Stimulated activated CD4-positive, alpha-beta T cell treated with anti-CD3 and anti-CD28 coated beads, Interleukin-4, amount 100 ng/mL, for 4 hours (primary cell): Measurements from ENCODE around the gene AMIGO3.
"Not testable (repeated sequence)": the region's sequence is repeated elsewhere in the genome, so short reads cannot be mapped to it uniquely, and the experiment has no call there.

Source experiments
- DNase-seq, 2 experiments: peaks; one replicate each; pipeline ENCODE4 v3.0.0-alpha.2; 2020

The AMIGO3 gene

DNA sequence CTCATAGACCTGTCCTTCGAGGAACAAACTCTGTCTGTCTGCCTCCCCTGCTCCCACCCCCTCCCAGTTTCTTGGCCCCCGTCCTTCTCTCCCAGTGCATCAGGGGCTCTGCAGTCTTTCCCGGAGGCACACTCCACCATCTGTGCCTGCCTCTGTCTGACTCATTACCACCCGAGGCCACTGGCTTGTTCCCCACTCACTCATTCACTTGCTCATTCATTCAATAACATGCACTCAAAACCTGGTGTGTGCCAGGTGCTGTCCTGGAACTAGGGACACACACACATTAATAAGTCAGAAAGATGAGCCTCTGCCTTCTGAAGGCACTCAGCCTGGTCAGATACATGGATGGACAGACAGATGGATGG, 12.4 kb downstream of the AMIGO3 start:
- DNase-seq = no peak

DNA sequence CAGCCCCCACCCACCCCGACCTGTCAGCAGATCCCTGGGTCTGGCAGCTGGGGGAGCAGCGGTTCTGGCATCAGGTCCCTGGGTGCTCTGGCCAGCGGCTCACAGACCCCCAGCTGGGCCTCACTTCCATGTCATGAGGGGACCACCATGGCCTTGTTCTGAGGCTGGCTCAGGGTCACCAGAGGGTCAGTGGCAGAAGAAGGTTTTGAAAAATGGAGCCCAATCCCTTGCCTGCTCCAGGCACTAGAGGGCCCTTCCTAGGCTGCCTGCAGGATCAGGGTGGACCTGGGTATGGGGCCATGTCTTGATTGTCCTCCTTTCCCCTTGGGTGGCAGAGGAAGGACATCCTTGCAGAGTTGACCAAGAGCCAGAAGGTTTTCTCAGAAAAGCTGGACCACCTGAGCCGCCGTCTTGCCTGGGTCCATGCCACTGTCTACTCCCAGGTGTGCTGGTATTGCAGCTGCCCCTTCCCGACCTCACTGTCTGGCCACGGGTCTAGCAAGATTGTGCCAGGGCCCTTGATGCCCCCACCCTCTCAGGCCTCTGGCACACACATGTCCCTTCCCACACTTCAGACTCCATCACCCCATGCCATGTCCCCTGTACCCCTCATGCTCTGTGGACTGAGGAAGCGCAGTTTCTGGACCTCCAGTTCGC, 12.9 kb downstream of the AMIGO3 start:
- no peak for DNase-seq

DNA sequence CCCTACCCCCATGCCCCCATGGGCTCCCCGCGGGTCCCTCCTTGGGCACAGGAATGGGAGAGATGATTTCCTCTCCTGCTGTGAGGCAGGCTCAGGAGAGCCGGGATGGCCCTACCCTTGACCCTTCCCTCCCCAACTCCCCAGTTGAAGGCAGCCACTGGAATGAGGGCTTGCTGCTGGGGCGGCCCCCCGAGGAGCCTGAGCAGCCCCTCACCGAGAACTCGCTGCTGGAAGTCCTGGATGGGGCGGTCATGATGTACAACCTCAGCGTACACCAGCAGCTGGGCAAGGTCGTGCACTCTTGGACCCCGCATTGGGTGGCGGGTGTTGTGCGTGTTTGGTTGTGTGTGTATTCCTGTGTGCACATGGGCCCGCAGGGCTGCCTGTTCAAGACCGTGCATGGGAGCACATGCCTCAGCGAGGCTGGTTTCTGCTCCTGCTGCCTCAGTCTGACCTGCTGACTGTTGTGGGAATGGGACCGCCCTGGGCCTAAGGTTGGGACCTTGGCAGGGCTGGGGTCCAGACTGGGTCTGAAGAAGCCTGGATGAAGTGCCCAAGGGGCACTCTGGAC, 14.0 kb downstream of the AMIGO3 start:
- DNase-seq = no peak

DNA sequence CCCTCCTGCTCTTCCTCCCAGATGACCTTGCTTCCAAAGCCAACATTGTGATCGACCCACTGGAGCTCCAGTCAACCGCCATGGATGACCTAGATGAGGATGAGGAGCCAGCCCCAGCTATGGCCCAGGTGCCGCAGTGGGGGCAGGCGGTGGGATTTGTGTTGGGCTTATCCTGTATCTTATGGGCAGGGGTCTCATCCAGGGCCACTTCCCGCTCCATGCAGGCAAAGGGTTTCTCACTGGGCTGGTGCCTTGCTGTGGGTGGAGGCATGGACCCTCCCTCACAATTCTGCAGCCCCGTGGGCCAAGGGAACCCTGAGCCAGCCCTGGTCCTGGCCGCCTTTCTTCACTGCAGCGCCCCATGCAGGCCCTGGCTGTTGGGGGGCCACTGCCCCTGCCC, 14.9 kb downstream of the AMIGO3 start:
- no peak for DNase-seq

DNA sequence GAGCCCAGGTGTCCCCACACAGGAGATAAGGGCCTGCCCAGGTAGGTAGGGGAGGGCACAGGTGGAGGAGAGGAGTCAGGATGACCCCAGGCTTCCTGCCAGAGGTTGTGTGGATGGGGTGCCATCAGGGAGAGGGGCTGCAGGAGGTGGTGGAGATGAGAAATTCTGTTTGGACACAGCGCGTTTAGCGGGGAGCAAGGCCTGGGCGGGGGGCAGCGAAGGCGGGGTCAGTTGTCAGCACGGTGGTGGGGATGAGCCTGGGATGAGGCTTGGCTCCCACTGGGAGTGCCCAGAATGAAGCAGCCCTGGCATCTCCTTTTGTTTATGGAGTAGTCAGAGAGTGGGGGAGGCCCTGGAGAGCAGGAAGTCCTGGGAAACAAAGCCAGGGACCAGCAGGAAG, 15.5 kb downstream of the AMIGO3 start:
- DNase-seq = no peak

DNA sequence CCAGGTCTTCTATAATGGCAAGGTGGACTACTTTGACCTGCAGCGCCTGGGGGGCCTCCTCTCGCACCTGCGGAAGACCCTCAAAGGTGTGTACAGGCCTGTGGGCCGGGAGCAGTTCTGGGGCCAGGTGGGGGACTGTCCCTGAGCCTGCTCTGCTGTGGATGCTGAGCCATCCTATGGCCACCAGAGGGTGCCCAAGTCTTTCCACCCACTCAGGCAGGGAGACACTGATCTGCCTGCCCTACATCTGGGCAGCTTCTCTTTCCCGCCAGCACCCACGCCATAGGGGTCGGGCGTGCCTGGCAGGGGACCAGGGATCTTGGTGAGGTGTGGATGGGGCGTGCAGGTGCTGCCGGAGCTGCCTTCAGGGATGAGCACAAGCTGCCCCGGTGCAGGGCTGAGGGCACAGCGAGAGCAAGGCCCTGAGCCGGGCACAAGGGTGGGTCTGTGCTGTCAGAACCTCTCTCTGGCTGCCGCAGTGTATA, 16.0 kb downstream of the AMIGO3 start:
- DNase-seq = peak; percentile 50 to 59

DNA sequence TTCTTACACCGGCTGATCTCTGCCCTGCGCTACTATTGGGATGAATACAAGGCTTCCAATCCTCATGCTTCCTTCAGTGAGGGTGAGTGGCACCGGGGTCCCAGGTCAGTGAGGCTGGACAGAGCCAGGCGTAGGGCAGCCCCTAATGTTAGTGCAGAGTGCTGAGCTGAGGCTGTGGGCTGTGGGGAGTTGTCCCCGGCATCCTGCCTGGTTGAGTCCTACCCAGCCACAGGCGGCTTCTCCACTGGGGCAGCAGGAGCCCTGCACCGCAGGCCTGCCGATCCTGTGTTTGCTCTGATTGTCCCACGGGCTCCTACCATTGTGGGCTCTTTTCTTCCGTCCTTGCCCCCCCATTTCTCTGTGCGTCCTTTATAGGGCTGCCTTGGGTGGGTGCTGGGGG, 16.8 kb downstream of the AMIGO3 start:
- DNase-seq = no peak

DNA sequence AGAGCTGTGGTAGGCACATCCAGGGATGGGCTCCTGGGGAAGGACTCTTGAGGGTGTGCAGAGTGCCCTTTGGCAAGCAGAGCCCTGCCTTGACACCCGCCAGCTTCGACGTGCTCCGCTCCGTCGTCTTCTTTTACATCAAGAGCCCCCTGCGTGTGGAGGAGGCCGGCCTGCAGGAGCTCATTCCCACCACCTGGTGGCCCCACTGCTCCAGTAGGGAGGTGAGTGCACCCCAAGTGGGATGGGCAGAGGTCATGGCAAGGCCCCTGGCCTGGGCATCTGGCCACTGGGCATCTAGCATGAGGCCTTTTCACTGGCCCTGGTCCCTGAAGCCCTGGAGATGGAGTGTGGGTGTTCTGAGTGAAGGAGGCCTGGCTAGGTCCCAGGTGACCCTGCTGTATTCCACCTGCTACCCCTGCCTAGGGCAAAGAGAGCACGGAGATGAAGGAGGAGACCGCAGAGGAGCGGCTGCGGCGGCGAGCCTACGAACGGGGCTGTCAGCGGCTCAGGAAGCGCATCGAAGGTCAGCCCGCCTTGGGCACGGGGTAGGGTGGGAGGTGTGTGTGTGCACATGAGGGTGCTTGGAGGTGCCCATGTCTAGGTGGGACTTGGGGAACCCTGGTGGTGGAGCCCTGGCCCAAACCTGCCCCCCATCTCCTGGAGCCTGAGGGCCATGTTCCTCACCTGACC, 18.0 kb downstream of the AMIGO3 start:
- no peak for DNase-seq

DNA sequence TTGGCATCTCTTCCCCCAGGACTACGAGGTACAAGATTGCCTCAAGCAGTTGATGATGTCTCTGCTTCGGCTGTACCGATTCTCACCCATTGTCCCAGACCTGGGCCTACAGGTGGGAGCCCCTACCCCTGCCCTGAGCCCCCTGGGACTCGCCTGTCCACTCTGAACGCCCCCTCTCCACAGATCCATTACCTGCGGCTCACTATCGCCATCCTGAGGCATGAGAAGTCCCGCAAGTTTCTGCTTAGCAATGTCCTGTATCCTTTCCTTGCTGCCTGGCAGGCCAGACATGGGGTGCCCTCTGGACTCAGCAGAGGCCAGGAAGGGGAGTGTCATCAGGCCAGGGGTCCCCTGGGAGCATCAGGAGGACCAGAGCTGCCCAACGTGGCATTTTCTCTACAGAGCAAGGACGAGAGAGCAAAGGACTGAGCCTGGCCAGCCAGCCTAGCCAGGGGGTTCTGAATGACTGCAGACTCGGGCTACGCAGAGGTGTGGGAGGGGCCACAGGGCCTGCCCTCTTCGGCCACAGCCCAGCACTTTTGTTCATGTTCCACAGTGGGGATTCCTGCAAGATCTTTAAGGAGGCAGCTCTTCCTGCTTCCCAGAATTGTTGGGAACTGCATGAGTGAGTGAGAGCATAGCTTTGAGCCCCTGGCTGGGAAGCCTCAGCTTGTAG, 18.9 kb downstream of the AMIGO3 start:
- no peak for DNase-seq

DNA sequence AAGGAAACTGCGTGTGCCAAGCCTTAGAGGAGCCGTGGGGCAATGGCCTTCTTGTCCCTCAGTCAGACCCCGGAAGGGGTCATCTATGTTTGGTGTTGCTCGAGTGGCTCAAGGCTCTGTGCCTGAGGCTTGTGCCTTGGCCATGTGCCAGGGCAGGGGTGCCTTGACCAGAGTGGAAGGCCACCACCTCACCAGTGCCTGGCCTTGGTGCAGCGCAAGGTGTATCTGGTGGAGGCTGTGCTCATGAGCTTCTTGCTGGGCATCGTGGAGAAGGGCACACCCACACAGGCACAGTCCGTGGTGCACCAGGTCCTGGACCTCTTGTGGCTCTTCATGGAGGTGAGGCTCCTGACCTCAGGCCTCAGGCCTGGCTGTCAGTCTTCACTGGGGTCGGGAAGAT, 19.5 kb downstream of the AMIGO3 start:
- DNase-seq = no peak

DNA sequence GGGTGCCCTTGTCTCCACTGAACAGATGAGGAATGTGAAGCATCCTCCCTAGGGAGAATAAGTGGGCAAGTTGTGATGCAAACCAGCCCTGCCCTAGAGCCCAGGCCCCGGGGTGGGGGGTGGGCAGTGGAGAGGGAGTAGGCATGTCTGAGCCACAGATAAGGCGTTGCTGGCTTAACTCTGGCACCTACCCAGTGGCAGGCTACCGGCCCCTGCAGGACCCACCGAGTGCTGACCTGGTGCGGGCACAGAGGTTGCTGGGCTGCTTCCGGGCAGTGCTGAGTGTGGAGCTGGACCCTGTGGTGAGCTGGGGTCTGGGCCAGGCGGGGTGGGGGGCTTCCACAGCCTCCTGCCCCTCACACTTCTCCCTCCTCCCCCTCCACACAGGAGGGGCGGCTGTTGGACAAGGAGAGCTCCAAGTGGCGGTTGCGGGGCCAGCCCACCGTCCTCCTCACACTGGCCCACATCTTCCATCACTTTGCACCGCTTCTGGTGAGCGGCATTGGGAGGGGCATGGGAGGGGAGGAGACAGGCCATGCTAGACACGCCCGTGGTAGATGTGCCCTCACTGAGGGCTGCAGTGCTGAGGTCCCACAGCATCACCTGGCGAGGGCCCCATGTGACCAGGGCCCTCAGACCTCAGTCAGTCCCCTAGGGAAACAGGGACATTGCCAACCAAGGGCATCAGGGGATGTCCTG, 20.1 kb downstream of the AMIGO3 start:
- no peak for DNase-seq

DNA sequence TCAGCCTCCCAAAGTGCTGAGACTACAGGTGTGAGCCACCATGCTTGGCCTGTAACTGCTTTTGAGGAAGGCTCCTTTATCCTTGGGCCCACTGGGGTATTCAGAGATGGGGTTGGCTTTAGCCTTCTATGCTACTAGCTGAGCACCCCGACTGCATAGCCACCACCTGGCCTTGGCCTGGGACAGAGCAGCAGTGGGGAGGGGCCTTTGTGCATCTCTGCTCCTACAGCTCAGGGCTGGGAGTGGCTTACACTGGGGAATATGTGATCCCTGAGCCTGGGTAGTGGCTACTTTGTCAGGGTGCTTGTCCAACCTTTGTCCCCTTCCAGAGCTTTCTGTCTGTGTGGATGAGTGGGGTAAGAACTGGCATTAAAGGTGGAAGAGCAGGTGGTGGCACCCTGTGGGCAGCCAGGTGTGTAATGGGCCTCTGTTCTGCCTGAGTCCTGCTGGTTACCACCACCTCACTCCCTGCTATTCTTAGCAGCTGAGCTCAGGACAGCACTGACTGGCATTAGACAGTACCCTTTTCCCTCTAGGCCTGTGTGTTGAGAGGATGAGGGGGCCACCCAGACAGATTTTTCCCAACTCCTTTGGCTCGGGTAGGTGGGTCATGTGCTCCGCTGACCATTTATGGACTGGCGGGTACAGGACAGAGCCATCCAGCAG, 24.0 kb downstream of the AMIGO3 start:
- not testable (repeated sequence) for DNase-seq

DNA sequence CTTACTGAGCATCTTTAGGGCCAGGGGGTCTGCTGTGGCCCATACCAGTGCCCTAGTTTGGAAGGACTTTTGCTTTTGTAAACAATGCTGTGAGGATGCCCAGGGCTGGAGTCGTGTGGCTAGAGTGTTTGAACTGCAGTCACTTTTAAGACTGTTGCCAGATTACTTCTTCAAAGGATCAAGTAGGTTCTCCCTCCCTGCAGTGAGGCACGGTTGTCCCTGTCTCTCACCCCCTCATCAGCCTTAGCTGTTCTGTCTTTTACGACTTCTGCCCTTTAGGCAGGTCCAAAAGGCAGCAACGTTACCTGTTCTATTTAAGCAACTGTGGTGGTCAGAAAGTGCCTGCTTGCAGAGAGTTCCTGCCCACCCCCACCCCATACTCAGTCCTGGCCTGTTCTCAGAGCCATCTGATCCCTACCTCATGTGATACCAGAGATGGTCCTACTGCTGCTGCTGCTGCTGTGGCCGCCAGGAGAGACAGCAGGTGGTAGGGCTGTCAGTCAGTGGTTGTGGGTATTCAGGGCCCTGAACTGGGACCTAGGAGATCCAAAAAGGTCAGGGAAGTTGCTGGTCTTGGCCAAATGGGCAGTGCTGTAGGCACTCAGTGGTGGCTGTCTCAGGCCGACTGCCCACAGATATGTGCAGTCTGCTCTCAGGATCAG, 24.9 kb downstream of the AMIGO3 start:
- not testable (repeated sequence) for DNase-seq

DNA sequence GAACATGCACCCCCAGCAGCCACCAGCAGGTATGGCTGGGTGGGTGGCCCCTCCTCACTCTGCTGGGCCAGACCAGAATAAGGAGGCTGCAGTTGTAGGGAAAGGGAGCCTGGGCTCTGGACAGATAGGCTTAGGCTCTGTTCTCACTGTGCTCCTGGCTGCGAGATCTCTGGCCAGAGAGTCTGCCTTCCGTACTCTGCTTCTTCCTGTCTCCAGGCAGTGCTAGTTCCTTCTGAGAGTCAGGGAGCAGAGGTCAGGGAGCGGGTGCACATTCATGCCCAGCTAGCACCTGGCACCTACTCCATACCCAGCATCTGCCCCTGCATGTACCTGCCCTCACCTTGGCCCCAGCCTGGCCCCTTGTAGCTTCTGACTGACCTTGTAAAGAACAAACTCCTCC, 28.0 kb downstream of the AMIGO3 start:
- not testable (repeated sequence) for DNase-seq

DNA sequence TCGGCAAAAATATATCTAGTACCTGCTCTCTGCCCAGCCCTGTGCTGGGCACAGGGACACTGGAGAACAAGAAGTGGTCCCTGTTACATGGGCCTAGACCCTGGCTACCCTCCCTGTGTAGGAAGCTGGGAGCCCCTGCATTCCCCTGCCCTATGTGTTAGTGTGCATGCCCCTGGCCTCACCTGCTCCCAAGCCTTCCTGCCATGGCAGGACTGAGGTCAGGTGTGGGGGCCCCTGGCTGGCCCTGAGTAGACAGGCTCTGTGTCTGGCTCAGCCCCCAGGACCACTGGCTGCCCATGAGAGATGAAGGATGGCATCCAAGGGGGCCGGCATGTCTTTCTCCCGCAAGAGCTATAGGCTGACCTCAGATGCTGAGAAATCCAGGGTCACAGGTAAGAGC, 28.6 kb downstream of the AMIGO3 start:
- DNase-seq = not testable (repeated sequence)

DNA sequence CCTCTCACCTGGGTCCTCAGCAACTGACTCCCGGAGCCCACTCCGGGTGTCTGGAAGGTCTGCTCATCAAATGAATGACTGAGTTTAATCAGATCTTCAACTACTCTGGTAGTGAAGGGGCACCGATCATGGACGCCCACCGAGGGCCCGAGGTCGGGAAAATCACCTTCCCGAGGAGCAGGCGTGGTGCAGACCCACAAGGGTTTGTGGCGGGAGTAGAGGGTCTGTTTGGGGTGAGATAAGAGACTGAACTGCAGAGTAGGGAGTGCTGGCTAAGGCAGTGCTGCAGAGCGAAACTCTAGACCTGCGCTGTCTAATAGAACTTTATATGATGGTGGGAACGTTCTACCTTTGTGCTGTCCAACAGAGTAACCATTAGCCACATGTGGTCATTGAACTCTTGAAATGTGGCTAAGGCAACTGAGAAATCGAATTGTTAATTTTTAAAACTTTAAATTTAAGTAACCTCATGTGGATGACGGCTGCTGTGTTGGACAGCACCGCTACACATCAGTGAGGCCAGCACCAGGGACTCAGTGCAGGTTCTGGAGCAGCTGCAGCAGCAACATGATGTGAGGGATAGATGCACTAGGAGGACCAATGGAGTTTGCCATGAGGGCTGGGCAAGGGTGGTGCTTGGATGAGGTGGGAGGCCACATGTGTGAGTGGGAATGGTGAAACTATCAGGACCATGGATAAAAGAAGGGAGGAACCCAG, 29.4 kb downstream of the AMIGO3 start:
- not testable (repeated sequence) for DNase-seq

DNA sequence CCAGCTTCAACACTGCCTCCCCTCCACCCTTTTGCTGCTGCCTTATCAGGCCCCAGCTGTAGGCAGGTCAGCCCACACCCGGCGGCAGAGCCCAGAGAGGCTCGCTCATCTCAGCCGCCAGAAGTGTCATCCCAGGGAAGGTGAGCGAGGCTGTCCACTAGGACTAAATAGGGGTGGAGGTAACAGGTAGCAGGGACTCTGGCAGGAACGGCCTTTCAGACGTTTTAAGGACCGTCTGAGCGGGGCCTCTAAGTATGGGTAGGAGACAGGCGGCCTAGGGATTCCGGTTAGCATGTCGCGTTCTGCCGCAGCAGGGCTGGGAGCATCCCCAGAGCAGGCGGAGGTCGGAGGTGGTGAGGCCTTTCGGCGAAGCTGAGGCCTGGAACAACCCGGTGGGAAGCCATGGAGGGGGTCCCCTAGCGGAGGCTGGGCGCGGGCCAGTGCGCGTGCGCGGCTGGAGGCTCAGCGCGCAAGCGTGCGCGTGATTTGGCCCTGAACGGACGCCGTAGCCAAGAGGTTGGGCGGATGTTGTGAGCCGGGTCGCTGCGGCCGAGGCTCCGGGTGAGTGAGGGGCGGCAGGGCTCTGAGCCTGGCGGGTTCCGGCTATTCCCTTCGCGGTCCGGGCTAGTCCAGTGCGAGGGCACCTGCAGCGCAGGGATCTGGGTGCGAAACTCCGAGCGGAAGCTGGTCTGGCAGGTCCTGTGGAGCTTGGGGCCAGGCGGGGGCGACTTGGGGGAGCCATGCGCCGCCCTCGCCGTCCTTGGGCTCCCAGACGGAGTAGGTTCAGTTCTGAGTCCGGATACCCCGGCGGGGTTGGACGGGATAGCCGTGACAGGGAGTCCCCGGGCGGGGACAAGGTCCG, 30.2 kb downstream of the AMIGO3 start, which contains the start of the genes MST1 and RNF123:
TSS of gene MST1 (minus strand) at position 429 of the 862 bp plus-strand sequence. CDS start 783 bp downstream, outside the sequence.
TSS of gene RNF123 (plus strand) at position 512 of the 862 bp plus-strand sequence. CDS start 1,609 bp downstream, outside the sequence.
- peak; percentile 87 to 93 for DNase-seq

DNA sequence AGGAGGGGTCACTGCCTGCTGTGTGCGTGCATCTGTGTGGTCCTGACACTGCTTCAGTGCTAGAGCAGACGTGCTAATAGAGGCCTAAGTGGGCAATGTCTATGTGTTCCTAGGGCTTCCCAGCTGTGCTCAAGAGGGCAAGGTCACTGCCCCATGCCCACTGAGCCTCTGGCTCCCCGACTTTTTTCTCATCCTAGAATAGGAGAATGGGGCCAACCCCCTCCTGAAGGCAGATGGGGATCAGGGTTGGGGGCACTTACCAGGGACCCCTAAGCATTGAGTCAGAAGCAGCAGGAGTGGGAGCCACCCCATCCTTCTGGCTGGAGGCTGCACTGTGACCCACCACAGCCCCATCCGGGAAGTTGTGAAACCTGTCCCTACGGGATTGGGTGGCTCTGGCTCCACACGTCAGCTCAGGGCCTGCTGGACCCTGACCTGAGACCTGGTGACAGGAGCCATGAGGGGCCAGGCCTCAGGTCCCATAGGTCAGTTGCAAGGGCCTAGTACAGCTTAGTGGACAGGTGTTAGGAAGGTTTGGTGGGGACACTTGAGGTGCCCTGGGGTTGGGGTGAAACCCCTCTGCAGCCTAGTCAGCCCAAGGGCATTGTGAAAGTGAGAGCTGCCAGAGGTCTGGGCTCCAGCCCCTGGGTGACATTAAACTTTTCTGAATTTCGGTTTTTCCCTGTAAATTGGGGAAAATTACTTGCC, 31.0 kb downstream of the AMIGO3 start:
- not testable (repeated sequence) for DNase-seq

DNA sequence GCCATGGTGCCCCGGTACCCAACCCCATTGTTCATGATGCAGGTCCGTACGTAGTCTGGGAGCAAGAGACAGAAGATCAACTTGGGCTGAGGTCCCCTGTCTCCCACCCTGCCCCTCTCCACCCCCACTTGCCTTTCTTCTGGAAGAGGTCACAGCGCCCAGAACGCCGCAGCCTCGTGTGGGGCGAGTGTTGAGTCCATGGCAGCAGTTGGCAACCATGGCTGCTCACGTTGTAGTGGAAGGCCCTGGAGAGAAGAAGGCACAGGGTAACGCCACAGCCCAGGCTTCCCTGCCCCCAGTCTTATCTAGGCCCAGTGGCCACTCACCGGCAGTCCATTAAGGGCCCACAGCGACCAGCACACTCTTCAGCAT, 32.1 kb downstream of the AMIGO3 start:
- not testable (repeated sequence) for DNase-seq
